GM12892 (cell line): ENCODE data around the gene PRTG.
"Not testable (repeated sequence)": the region's sequence is repeated elsewhere in the genome, so short reads cannot be mapped to it uniquely, and the experiment has no call there.

Experiments used
- DNase-seq: peaks from one replicate; pipeline ENCODE4 v3.0.0; 2011; ENCODE audit not compliant: insufficient read length
- FAIRE-seq: peaks from 2 replicates; lab custom pipeline; 2011; peaks lifted over from hg19 to GRCh38; lab: Jason Lieb, UNC
- POLR2A ChIP-seq: IDR thresholded peaks from 2 replicates; pipeline ENCODE4 v1.6.1; 2011; ENCODE audit warnings: low read depth, low read length, control low read depth
- POLR2AphosphoS5 ChIP-seq: IDR thresholded peaks from 2 replicates; pipeline ENCODE4 v1.6.1; 2011; ENCODE audit warnings: low read depth, low read length, control low read depth
- TAF1 ChIP-seq: IDR thresholded peaks from 2 replicates; pipeline ENCODE4 v1.6.1; 2011; ENCODE audit warnings: low read depth, mild to moderate bottlenecking, control low read depth, low read length, borderline replicate concordance

The PRTG gene

GRCh38 chr15:55774113-55774970, 31.4 kb upstream of the PRTG start:
- DNase-seq (peak; percentile 28), FAIRE-seq (no peak)
- no peak for TF ChIP-seq POLR2A
- TF ChIP-seq POLR2AphosphoS5 = no peak
- TF ChIP-seq TAF1 = no peak

- FAIRE-seq (no peak), DNase-seq (no peak)
- TF ChIP-seq POLR2AphosphoS5 (no peak), TAF1 (no peak), POLR2A (no peak)
Measured at GRCh38 chr15:55770806-55771205, 27.9 kb upstream of the PRTG start.

GRCh38 chr15:55770261-55770660, 27.3 kb upstream of the PRTG start:
- no peak for TF ChIP-seq POLR2AphosphoS5
- no peak for TF ChIP-seq TAF1
- TF ChIP-seq POLR2A = no peak
- no peak for DNase-seq
- no peak for FAIRE-seq

GRCh38 chr15:55768670-55769185, 25.8 kb upstream of the PRTG start:
- FAIRE-seq = no peak
- no peak for TF ChIP-seq TAF1
- TF ChIP-seq POLR2A = no peak
- TF ChIP-seq POLR2AphosphoS5 = no peak
- no peak for DNase-seq

- FAIRE-seq = no peak
- no peak for TF ChIP-seq TAF1
- no peak for TF ChIP-seq POLR2A
- no peak for TF ChIP-seq POLR2AphosphoS5
- DNase-seq = no peak
Measured at GRCh38 chr15:55766676-55767075, 23.7 kb upstream of the PRTG start.

GRCh38 chr15:55764398-55764797, 21.4 kb upstream of the PRTG start:
- FAIRE-seq (no peak), DNase-seq (no peak)
- TF ChIP-seq TAF1 = no peak
- no peak for TF ChIP-seq POLR2AphosphoS5
- TF ChIP-seq POLR2A = no peak

GRCh38 chr15:55758580-55758986, 15.6 kb upstream of the PRTG start:
- FAIRE-seq (no peak), DNase-seq (no peak)
- TF ChIP-seq POLR2A = no peak
- TF ChIP-seq TAF1 = no peak
- no peak for TF ChIP-seq POLR2AphosphoS5

- not testable (repeated sequence) for DNase-seq, FAIRE-seq
Measured at GRCh38 chr15:55753433-55753832, 10.5 kb upstream of the PRTG start.

GRCh38 chr15:55750706-55751105, 7.8 kb upstream of the PRTG start:
- DNase-seq (no peak), FAIRE-seq (no peak)
- no peak for TF ChIP-seq TAF1
- TF ChIP-seq POLR2A = no peak

GRCh38 chr15:55743729-55744655, 1.0 kb upstream of the PRTG start:
- DNase-seq (no peak), FAIRE-seq (no peak)
- TF ChIP-seq POLR2AphosphoS5 (no peak), TAF1 (no peak), POLR2A (no peak)

- FAIRE-seq (no peak), DNase-seq (peak; percentile 29)
- TF ChIP-seq POLR2A (no peak), TAF1 (no peak), POLR2AphosphoS5 (no peak)
Measured at GRCh38 chr15:55742498-55742926, 440 bp downstream of the PRTG start.
